ENCODE data around the gene LPP. TPM values are rescaled to one million over a fixed set of nuclear protein-coding genes. Genes with fewer than 3 reads are reported as not detected.

Gene LPP
- total RNA-seq, 1 donor = 92.1 TPM

DNA sequence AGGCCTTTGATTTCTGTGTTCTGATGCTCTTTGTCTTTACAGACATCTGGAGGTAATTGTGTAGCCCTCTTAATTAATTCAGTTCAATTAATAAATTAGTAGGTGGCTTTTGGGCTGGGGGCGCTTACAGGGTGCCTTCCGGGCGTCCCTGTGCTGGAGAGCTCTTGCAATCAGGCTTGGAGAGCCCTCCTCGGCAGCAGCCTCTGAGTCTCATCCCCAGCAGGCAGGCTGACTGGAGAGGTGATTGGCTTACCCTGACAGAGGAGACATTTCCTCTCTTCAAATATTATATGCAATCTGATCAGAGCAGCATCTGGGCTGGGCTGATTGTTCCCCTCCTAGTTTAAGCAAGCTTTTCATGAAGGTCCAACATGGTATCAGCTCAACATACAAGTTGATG is 250.7 kb downstream of the LPP start:
- no peak for DNase-seq (ENCODE audit: low read depth)
- H3K4me3 ChIP-seq (ENCODE audit: low read depth, low read length) = no peak overlapping the region
- TF ChIP-seq, protein P1, sequence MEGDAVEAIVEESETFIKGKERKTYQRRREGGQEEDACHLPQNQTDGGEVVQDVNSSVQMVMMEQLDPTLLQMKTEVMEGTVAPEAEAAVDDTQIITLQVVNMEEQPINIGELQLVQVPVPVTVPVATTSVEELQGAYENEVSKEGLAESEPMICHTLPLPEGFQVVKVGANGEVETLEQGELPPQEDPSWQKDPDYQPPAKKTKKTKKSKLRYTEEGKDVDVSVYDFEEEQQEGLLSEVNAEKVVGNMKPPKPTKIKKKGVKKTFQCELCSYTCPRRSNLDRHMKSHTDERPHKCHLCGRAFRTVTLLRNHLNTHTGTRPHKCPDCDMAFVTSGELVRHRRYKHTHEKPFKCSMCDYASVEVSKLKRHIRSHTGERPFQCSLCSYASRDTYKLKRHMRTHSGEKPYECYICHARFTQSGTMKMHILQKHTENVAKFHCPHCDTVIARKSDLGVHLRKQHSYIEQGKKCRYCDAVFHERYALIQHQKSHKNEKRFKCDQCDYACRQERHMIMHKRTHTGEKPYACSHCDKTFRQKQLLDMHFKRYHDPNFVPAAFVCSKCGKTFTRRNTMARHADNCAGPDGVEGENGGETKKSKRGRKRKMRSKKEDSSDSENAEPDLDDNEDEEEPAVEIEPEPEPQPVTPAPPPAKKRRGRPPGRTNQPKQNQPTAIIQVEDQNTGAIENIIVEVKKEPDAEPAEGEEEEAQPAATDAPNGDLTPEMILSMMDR (IDR thresholded peaks at IDR 0.05; ENCODE audit: insufficient read depth, low read length) = no peak

DNA sequence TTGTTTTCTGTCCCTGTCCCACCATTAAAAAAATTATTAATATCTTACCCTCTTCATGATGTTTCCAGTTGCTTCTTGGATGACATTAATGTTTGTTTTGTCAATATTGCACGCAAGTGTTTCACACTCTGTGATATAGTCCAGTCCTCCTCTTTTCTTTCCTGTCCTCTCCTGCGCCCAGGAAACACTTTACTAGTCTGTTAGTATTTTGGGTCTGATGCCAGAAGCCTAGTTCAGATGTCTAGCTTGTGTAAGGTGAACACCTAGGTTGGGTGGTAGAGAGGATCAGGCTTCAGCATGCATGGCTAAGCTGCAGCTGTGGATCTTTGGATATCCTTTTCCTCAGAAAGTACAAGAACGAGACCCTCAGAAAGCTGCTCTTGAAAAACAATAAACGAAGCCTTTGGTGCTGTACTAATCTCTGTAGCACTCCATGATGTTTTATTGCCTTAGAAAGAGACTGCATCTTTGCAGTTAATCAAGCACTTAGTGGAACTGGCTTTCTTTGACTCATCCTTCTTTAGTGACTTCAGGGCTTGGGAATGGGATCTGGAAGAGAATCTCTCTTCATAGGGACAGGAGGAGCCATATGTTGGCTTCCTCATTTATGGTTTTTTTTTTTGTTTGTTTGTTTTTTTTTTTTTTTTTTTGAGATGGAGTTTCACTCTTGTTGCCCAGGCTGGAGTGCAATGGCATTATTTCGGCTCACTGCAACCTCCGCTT is 253.4 kb downstream of the LPP start:
- no peak for DNase-seq (ENCODE audit: low read depth)
- H3K4me3 ChIP-seq (ENCODE audit: low read depth, low read length) = no peak overlapping the region
- TF ChIP-seq, protein P1 (IDR thresholded peaks at IDR 0.05; ENCODE audit: insufficient read depth, low read length) = no peak

DNA sequence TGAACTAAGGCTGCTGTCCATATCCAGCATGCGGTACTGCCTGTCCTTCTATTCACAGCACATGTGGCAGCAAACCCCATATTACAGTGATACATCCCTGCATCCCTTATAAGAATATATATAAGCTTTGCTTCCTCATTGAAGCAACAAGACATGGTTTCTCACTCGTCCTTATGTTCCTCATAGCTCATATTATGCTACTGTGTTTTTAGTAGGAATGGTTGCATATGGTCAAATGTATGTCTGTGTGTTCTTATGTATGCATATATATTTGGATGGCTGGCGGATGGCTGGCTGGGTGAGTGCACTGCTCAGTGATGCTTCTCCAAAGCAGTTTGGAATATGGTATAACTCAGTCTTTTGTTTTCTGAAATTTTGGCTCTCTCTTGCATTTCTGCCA is 254.9 kb downstream of the LPP start:
- TF ChIP-seq, protein P1 (IDR thresholded peaks at IDR 0.05; ENCODE audit: insufficient read depth, low read length) = no peak
- H3K4me3 ChIP-seq (ENCODE audit: low read depth, low read length) = no peak overlapping the region
- no peak for DNase-seq (ENCODE audit: low read depth)

DNA sequence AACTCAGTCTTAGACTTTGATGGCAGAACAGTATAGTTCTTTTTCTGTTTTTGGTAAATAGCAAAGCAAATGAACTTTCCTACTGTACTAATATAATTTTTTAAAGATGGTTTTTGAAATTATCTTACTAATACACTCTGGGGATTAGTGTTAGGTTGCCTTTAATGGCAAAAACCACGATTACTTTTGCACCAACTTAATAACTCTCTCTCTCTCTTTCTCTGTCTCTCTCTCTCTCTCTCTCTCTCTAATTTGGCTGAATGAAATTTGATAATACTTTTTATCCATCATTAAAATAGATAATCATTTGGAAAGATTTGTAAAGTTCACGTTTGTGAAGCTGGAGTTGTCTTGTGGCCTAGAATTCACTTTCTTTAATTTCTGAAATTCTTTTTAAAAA is 257.8 kb downstream of the LPP start:
- no peak overlapping the region for H3K4me3 ChIP-seq (ENCODE audit: low read depth, low read length)
- TF ChIP-seq, protein P1 (IDR thresholded peaks at IDR 0.05; ENCODE audit: insufficient read depth, low read length) = no peak
- DNase-seq (ENCODE audit: low read depth) = no peak

DNA sequence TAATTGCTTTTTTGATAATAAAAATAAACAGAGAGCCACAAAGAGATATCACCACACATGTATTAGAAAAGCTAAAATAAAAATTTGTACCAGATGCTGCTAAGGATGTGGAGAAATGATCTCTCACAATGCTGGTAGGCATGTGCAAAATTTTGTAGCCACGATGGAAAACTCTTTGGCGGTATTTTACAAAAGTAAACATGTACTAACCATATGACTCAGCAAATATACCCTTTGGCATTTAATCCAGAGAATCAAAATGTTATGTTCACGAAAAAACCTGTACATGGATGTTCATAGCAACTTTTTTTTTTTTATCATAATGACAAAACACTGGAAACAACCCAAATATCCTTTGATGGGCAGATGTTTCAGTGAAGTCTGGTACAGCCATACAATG is 261.2 kb downstream of the LPP start:
- TF ChIP-seq, protein P1 (IDR thresholded peaks at IDR 0.05; ENCODE audit: insufficient read depth, low read length) = no peak
- DNase-seq (ENCODE audit: low read depth) = no peak
- no peak overlapping the region for H3K4me3 ChIP-seq (ENCODE audit: low read depth, low read length)

DNA sequence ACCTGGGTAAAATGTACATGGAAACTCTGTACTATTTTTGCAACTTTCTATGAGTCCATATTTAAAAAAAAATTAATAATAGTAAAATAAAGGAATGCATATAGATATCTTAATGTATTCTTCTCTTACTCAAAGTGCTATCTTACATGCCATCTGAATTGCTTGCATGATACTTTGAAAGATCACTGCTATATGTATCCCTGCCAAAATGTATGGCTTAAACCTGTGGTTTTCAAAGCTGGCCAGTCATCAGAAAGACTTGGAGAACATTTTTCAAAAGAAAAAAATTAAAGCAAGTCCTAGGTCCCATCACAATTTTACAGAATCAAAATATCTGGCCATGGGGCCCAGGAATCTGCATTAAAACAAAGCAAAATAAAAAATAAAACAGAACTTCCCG is 262.1 kb downstream of the LPP start:
- DNase-seq (ENCODE audit: low read depth) = no peak
- H3K4me3 ChIP-seq (ENCODE audit: low read depth, low read length) = no peak overlapping the region
- TF ChIP-seq, protein P1 (IDR thresholded peaks at IDR 0.05; ENCODE audit: insufficient read depth, low read length) = no peak

DNA sequence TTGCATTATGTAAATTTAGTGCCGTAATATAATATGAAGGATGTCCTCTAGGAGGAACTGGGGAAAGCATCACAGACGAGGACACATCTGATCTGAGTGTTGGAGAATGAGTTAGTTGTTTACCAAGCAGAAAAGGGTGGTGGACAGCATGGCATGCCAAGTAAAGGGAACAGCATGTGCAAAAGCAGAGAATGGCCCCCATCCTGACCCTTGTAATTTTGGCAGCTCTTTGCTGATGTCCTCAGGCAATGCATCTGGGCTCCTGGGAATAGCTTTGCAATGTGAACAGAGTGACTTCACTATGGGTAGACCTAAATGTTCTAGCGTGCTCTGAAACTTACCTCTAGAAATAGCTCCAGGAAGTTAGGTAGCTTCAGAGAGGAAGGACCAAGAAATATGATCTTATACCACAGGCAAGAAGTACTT is 263.3 kb downstream of the LPP start:
- DNase-seq (ENCODE audit: low read depth) = no peak
- TF ChIP-seq, protein P1 (IDR thresholded peaks at IDR 0.05; ENCODE audit: insufficient read depth, low read length) = no peak
- no peak overlapping the region for H3K4me3 ChIP-seq (ENCODE audit: low read depth, low read length)

Measured in fibroblast of the aortic adventitia (primary cell).